DOHH2 (cell line): ENCODE data around the gene TLK2.

Experiments
- H3F3A ChIP-seq: fragments of 200-600 bp; sonication (generic), shearing (Covaris generic); 2 replicates; pipeline ENCODE4 v1.6.0; 2016; ENCODE audit warnings: antibody characterized with exemption, mild to moderate bottlenecking; ENCODE audit not compliant: control insufficient read depth, insufficient read depth
- H3K27ac ChIP-seq: fragments of 200-600 bp; sonication (generic); 2 replicates; pipeline ENCODE4 v1.5.1; 2014; ENCODE audit warnings: low read depth, mild to moderate bottlenecking, low read length, moderate library complexity
- H3K27me3 ChIP-seq: fragments of 200-600 bp; sonication (generic); 2 replicates; pipeline ENCODE4 v1.6.1; 2014; ENCODE audit warnings: mild to moderate bottlenecking, low read length, mixed read lengths; ENCODE audit not compliant: control insufficient read depth
- H3K36me3 ChIP-seq: fragments of 200-600 bp; sonication (generic); 2 replicates; pipeline ENCODE4 v1.6.1; 2014; ENCODE audit warnings: mild to moderate bottlenecking, low read length, moderate library complexity, mixed read lengths; ENCODE audit not compliant: control insufficient read depth
- H3K4me1 ChIP-seq: fragments of 200-600 bp; sonication (generic); 2 replicates; pipeline ENCODE4 v1.6.1; 2014; ENCODE audit warnings: mild to moderate bottlenecking, low read length, mixed read lengths; ENCODE audit not compliant: control insufficient read depth
- H3K4me2 ChIP-seq: fragments of 200-600 bp; sonication (generic); 2 replicates; pipeline ENCODE4 v1.6.0; 2014; ENCODE audit warnings: mild to moderate bottlenecking, low read length, moderate library complexity
- H3K4me3 ChIP-seq: fragments of 200-600 bp; sonication (generic); 2 replicates; pipeline ENCODE4 v1.5.1; 2014; ENCODE audit warnings: mild to moderate bottlenecking, low read length, mixed read lengths
- H3K79me2 ChIP-seq: fragments of 200-600 bp; sonication (generic); 2 replicates; pipeline ENCODE4 v1.6.1; 2014; ENCODE audit warnings: mild to moderate bottlenecking, low read length, mixed read lengths; ENCODE audit not compliant: control insufficient read depth
- H3K9me2 ChIP-seq: fragments of 200-600 bp; sonication (generic); replicated peaks from 2 replicates; pipeline ENCODE4 v1.6.1; 2014; ENCODE audit warnings: mild to moderate bottlenecking, low read length, mixed read lengths; ENCODE audit not compliant: control insufficient read depth
- H3K9me3 ChIP-seq: fragments of 200-600 bp; sonication (generic); 2 replicates; pipeline ENCODE4 v1.6.1; 2014; ENCODE audit warnings: antibody characterized with exemption, low read length, mixed read lengths; ENCODE audit not compliant: control insufficient read depth, insufficient read depth
- H4K20me1 ChIP-seq: fragments of 200-600 bp; sonication (generic); 2 replicates; pipeline ENCODE4 v1.6.0; 2014; ENCODE audit warnings: low read depth, mild to moderate bottlenecking, antibody characterized with exemption, low read length, moderate library complexity; ENCODE audit not compliant: control insufficient read depth, insufficient read depth
- CTCF ChIP-seq: fragments of 200-600 bp; sonication (generic); IDR thresholded peaks from one replicate; pipeline ENCODE4 v1.5.1; 2014; ENCODE audit warnings: antibody characterized with exemption, mild to moderate bottlenecking, low read depth, low read length; ENCODE audit not compliant: poor library complexity, severe bottlenecking
- EZH2phosphoT487 ChIP-seq: fragments of 200-600 bp; sonication (generic); IDR thresholded peaks from 2 replicates; pipeline ENCODE4 v1.6.1; 2017; ENCODE audit warnings: borderline replicate concordance, mild to moderate bottlenecking, antibody characterized with exemption, low read length, moderate library complexity, mixed read lengths

TLK2 gene

DNA sequence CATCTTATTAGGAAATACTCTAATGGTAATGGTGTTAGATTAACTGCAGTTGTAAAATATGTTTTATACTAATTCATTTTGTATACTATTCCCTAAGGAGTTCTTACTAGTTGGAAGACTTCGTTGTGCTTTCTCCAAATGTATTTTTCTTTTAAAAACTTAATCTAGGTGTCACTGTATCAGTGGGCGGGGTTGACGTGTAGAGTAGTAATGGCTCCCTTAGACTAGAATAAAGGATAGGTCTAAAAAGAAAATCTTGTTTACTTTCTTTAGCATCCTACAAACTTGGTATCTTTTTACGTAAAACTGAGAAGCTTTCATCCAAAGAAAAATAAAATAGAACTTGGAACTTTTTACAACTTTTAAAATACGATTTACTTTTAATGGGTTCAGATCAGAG, 93.9 kb downstream of the TLK2 start:
- Histone ChIP-seq H3K79me2 (no peaks in the 10 kb centered on the region), H4K20me1 (no peaks in the 10 kb centered on the region), H3K36me3 (peaks cover 58% of the 10 kb centered on the region), H3K27me3 (no peaks in the 10 kb centered on the region), H3K4me1 (no peaks in the 10 kb centered on the region), H3K9me3 (no peaks in the 10 kb centered on the region), H3K4me2 (no peak overlapping the region), H3F3A (no peaks in the 10 kb centered on the region), H3K27ac (no peak overlapping the region), H3K4me3 (no peak overlapping the region), H3K9me2 (no peaks in the 10 kb centered on the region)
- no peak for TF ChIP-seq CTCF

DNA sequence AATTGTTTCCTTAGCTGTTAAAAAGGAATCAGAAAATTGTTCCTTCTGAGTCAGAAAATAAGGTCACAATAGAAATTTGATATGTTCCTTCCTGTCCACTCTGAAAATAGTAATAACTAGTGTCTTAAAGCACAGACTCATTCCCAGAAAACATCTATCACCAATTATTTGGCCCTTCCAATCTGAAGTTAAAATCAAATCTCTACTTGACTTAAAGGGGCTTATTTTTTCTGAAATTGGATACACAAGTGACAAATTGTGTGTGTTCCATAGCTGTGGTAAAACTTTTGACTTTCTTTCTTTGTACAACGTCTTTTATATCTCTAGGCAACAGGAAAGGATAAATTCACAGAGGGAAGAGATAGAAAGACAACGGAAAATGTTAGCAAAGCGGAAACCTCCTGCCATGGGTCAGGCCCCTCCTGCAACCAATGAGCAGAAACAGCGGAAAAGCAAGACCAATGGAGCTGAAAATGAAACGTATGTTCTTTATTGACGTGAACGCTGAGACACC, 94.3 kb downstream of the TLK2 start:
- Histone ChIP-seq H3K4me3 (no peak overlapping the region), H3K9me2 (no peaks in the 10 kb centered on the region), H4K20me1 (no peaks in the 10 kb centered on the region), H3K36me3 (peaks cover 55% of the 10 kb centered on the region), H3K27me3 (no peaks in the 10 kb centered on the region), H3F3A (no peaks in the 10 kb centered on the region), H3K9me3 (no peaks in the 10 kb centered on the region), H3K79me2 (no peaks in the 10 kb centered on the region), H3K4me1 (no peaks in the 10 kb centered on the region), H3K27ac (no peak overlapping the region), H3K4me2 (no peak overlapping the region)
- TF ChIP-seq CTCF (no peak), EZH2phosphoT487 (no peak)

- H4K20me1 ChIP-seq: no peaks in the 10 kb centered on the region
- no peaks in the 10 kb centered on the region for H3K4me1 ChIP-seq
- no peaks in the 10 kb centered on the region for H3K79me2 ChIP-seq
- H3F3A ChIP-seq: no peaks in the 10 kb centered on the region
- no peak overlapping the region for H3K4me2 ChIP-seq
- peaks cover 61% of the 10 kb centered on the region for H3K36me3 ChIP-seq
- no peak overlapping the region for H3K4me3 ChIP-seq
- no peaks in the 10 kb centered on the region for H3K27me3 ChIP-seq
- TF ChIP-seq EZH2phosphoT487: no peak
- no peak for TF ChIP-seq CTCF
- H3K27ac ChIP-seq: no peak overlapping the region
- H3K9me3 ChIP-seq: no peaks in the 10 kb centered on the region
- H3K9me2 ChIP-seq: no peaks in the 10 kb centered on the region
These were observed 95.0 kb downstream of the TLK2 start for GRCh38 chr17:62573480-62574117.
